SK-MEL-5 (cell line): ENCODE data around the gene C22orf31. TPM values are rescaled to one million over a fixed set of nuclear protein-coding genes. Genes with fewer than 3 reads are reported as not detected.
A peak's percentile ranks its signal among the peaks of the same experiment; 100 is the strongest.

ENCODE experiments used
- DNase-seq: peaks from one replicate; pipeline ENCODE4 v3.0.0-alpha.2; 2016; ENCODE audit warnings: low read depth, low spot score
- in situ Hi-C: cut with HindIII; loops from 2 replicates; pipeline ENCODE4 v1.10.0; 2016; ENCODE audit warnings: low sequenced_read_pairs, high pct_unique_total_duplicates, low pct_unique_long_range_greater_than_20kb
- total RNA-seq: library from RNA; depleted of rRNA; stranded (reverse); fragments of >200 nt; shearing (Covaris generic); gene quantifications from 2 replicates; pipeline ENCODE4 v1.2.3, GENCODE V29; 2014

Gene C22orf31
- total RNA-seq, 1 experiment from 2014 or later, result not detected

DNA sequence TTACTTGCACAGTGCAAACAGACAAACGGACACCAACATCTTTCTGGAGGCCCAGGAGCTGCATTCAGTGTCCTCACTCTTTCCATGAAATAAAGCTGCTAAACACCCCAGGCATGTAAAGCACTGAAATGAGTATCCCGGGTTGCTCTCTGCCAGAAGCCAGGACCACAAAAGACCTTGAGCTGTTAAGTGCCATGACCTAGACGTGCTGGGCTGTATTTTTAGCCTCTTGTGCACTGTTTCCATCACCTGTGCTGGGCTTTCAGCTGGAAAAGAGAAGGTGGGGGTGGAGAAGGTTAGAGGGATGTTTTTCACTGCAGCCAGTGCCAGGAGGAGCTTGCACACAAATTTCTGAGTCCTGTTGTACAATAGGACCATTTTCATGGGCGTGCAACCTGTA is 7.8 kb upstream of the C22orf31 start:
- in situ Hi-C loops, result no loop called here
- no peak for DNase-seq

DNA sequence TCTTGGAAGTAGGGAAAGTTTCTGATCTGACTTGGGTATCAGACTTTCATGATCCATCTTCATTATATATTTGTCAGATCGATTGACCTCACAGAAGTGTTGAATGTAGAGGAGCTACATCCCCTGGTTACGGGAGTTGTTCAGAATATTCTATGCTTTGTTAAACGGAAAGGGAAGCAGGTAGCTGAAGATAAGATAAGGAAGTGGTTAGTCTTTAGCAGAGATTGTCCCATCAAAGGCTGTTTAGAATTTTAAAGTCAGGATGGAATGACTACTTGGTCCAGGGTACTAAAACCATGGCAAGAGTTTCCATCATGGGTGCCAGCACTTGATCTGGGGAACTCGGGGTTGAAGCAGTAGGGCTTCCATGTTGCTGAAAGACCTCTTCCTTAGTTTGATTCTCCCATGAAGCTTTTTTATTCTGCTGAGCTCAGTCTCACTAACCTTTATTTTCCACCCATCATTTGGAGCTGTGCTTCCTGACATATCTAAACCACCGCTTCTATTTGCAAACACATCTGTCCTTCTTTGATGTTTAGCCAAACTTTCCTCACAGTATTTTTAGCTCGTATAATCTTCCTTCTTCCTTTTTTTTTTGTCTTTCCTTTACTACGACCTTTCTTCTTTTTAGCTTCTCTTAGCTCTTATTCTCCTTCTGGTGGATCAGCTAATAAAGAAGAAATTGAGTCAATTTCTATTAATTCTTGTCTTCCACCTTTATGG is 4.0 kb upstream of the C22orf31 start:
- no peak for DNase-seq
- in situ Hi-C loops, result no loop called here

DNA sequence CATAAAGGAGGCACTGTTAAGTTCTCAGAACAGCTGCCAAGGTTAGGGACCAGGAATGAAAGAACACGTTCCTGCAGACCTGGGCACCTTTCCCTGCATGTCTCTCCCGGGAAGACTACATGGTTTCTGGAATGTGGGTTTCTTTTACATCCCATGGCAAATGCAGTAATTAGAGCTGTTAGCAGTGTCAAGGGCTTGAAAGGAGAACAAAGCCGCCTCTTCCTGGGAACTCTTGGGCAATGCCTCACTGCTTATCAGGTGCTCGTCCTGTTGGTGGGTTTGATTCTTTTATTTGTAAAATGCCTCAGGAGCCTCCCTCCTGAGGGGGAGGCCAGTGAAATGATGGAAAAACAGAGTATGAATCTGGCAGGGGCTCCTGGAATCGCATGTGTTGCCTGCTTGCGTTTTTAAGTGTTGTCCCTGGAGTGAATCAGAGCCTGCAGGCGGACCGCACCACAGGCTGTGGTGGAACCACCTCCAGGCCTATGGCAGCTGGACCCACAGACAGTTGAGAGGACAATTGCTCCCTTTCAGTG is 723 bp upstream of the C22orf31 start:
- in situ Hi-C loops, result no loop called here
- DNase-seq, result peak; percentile 57

DNA sequence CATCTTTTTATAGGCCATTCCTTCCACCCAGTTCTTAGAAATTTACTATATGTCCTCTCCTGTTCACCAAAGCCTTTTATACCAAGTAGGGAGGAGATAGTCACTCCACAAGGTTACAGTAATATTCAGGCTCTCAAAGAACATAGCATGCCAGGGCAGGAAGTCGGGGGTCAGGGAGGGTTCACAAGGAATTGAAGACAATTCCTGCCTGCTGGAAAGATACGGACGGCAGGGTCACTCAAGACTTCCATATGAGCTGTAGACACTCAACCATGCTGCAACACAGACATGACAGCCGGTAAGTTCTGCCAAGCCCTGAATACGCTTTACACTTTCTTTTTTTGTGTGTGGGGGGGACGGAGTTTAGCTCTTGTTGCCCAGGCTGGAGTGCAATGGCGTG is 700 bp downstream of the C22orf31 start:
- no peak for DNase-seq
- in situ Hi-C loops, result no loop called here

DNA sequence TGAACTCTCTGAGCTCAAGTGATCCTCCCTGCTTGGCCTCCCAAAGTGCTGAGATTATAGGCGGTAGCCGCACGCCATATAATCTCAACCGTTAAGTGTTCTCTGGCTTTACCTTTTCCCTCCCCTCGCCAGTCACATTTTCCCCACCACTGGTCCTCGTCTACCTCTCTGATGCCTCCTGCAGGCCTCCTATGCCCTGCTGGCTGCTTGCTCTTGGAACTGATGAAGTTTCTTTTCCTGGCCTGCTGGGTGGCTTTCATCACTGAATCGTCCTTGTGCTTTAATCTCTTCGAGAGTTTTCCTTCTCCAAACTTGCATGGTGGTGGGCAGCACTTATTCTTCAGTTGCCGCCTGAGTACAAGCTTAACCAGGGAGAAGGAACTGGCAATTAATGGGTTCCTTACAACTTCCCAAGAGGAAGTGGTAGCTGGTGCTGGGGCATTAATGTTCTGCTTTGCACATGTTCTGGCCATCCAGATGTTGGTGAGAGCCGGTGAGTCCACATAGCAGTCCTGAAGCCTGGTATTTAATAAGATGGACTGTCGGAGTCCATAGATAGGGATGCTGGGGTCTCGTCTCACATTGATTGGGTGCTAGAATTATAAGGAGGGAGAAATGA is 1.3 kb downstream of the C22orf31 start:
- in situ Hi-C loops, result no loop called here

DNA sequence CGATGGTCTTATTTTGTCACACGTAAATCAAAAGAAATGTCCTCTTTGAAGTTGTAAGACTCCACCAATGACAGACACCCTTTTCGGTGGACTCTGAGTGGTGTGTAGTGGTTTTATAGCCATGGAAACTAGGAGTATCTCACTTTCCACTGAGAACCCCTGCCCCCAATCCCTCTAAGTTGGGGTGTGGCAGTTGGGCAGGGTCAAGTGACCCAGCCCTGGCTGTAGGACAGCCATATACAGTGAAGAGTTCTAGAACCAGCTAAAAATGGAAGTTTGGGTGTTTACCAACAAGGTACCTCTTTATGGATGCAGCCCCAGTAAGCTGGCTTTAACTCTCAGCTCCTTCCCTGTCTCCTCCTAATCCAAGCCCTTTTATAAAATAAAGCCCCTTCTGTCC is 5.2 kb downstream of the C22orf31 start:
- in situ Hi-C loops, result no loop called here

More for the DNA sequence above, 1.3 kb downstream of the C22orf31 start:
- no peak for DNase-seq

DNA sequence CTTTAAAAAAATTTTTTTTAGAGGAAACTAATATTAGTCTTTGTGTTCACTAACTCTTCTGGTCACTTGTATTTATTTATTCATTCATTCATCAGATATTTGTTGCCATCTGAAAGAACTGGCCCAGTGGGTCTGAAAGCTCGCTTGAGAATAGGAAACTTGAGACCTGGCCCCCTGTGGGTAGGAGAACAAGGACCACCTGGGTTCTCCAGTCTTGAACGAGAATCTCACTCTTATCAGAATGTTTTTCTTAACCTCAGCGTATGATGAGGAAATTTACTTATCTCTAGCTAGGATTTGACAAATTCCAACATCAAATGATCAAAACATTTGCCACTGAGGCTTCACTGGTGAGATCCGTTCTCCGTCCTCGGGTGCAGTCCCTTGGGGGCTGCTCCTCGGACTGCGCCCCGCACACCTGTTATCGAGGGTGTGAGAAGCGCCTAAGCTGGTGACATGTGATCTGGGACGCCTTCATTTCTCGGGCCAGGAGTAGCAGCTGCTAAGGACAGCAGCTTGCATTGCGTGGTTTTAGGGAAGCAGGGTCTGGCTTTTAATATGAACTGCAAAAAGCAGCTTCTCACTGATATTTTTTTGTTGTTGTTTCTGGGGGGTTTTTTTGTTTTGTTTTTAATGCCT is 6.3 kb downstream of the C22orf31 start:
- in situ Hi-C loops, result no loop called here
- no peak for DNase-seq

More for the DNA sequence above, 5.2 kb downstream of the C22orf31 start:
- no peak for DNase-seq

DNA sequence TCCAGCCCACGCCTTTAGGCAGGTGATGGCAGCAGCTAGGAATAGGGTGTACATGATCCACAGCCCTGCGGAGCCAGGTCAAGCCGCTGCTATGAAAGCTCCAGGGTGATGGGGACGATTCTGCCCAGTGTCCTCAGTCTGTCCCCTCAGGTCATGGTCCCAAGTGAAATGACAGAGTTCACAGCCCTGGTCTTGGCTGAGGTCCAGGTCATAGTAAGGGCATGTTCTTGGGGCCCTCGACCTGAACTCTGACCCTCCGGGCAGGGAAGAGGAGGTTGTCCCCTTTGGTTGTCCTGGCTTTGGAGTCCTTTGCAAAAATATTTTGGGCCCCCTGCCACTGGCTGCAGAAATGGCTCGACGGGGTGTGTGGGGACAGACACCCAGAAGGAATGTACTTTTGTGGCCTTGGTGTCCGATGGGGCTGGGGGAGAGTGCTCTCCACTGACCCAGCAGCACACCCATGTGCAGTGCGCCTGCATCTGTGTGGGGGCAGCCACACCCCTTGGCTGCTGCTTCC is 7.3 kb downstream of the C22orf31 start:
- no peak for DNase-seq
- in situ Hi-C loops, result no loop called here

DNA sequence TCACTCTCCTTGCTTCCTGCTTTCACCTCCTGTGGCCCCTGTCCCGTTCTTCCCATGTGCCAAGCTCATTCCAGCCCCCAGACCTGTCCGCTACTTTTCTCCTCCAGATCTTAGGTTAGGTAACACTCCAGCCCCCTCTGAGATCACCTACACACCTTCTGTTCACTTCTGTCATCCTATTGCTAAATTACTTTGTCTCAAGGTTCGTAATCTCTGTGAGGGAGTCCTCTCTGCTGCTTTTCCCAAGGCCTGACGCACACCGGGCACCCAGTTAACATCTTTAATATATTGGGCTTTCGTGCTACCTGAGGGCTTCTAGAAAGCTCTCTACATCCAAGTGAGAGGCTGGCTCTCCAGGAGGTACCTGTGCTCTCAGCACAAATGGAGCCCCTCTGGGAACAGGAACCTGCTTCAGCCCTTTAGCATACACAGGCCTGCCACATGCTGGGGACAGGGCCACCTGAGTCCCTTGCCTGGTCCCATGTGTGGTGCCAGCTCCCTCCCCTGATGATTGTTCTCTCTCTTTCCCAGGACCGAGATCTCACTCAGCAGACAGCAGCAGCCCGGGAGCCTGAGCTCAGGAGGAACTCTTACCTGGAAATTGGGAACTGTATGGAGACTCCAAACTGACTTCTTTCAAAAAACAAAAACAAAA is 8.5 kb downstream of the C22orf31 start:
- DNase-seq, result no peak
- in situ Hi-C loops, result no loop called here

DNA sequence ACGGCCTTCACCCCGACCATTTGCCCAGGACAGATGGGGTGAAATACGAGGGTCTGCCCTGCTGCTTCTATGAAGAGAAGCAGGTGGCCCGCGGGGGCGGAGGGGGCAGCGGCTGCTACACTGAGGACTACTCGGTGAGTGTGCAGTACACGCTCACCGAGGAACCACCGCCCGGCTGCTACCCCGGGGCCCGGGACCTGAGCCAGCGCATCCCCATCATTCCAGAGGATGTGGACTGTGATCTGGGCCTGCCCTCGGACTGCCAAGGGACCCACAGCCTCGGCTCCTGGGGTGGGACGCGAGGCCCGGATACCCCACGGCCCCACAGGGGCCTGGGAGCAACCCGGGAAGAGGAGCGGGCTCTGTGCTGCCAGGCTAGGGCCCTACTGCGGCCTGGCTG is 11.2 kb downstream of the C22orf31 start:
- in situ Hi-C loops, result no loop called here
- DNase-seq, result no peak

DNA sequence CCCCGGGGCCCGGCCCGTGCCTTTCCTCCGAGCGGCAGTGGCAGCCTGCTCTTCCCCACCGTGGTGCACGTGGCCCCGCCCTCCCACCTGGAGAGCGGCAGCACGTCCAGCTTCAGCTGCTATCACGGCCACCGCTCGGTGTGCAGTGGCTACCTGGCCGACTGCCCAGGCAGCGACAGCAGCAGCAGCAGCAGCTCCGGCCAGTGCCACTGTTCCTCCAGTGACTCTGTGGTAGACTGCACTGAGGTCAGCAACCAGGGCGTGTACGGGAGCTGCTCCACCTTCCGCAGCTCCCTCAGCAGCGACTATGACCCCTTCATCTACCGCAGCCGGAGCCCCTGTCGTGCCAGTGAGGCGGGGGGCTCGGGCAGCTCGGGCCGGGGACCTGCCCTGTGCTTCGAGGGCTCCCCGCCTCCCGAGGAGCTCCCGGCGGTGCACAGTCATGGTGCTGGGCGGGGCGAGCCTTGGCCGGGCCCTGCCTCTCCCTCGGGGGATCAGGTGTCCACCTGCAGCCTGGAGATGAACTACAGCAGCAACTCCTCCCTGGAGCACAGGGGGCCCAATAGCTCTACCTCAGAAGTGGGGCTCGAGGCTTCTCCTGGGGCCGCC is 11.9 kb downstream of the C22orf31 start:
- in situ Hi-C loops, result no loop called here
- no peak for DNase-seq

DNA sequence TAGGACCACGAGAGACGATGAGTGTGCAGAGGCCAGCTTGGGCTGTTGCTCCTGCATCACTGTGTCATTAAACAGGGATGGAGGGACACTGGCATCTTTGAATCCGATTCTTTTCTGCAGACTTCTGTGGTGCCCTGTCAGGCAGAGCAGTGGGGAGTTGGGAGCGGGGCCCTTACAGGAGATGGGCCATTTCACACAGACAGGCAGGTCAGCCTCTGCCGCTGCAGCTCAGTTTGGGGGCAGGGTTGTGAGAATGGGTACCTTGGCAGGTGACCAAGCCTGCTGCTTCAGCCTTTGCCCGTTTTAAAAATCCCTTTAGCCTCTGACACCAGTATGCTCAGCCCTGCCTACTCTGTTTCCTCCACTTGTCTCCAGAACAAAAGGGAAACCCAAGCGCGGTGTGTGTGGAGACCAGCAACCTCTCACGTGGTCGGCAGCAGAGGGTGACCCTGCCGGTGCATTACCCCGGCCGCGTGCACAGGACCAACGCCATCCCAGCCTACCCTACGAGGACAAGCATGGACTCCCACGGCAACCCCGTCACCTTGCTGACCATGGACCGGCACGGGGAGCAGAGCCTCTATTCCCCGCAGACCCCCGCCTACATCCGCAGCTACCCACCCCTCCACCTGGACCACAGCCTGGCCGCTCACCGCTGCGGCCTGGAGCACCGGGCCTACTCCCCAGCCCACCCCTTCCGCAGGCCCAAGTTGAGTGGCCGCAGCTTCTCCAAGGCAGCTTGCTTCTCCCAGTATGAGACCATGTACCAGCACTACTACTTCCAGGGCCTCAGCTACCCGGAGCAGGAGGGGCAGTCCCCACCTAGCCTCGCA is 12.6 kb downstream of the C22orf31 start:
- in situ Hi-C loops, result no loop called here
- DNase-seq, result no peak

DNA sequence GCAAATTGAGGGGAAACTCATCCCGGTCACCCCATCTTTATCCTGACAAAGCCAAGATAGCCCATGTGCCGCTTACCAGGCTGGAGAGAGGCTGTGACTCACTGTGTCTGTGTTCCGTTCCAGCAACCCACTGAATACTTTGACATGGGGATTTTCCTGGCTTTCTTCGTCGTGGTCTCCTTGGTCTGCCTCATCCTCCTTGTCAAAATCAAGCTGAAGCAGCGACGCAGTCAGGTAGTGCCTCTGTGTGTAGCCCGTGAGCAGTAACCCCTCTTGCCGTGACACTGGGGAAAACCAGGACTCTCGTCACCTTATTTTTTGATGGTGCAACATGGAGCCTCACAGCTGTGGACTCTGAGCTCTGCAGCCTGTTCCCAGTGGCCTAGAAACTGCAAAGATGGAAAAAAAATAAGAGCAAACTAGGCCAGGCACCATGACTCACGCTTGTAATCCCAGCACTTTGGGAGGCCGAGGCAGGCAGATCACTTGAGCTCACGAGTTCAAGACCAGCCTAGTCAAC is 16.9 kb downstream of the C22orf31 start:
- no peak for DNase-seq
- in situ Hi-C loops, result no loop called here

DNA sequence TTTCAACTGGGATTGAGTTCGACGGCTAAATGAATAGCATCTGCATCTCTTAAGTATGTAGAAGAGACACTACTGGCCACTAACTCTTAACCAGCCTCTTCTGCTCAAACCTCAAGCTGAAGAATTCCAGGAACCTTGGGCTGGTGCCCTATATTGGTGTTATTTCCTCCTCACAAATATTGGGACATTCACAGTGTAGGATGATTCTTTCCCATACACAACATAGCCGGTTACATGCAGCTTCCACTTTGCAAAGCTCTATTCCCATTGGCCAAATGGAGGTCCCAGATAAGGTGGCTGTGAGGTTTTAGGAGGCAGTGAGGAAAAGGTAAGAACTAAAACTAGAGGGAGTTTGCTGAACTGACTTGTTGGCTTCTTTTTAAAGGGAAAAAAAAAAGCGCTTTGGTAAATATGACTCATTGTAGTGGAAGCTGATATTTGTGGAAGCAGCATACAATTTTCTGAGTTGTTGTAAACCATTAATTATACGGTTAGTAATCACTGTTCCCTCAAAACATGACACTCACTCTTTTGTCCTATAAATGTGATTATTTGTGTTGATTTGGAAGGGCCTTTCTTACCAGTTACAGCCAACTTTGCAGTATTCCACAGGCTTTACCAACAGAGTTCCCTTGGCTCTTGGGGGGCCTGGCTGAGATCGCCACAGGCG is 17.6 kb downstream of the C22orf31 start:
- in situ Hi-C loops, result no loop called here
- DNase-seq, result no peak

DNA sequence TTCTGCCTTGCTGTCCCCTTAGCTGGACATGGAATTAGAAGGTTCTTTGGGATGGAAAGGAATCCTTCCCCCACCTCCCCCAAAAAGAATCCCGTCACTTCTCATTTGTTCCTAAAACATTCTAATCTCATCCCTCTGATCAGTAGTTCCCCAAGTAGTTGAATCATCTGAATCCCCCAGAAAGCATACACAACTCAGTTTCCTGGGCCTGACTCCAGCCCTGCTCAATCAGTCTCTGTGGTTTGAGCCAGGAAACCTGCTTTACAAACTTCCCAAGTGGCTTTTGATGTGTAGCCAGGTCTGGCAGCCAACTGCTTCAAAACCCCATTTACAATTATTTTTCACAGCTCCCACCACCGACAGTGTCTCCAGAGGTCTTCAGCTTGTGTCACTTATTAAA is 20.2 kb downstream of the C22orf31 start:
- DNase-seq, result no peak

More for the DNA sequence above, 20.2 kb downstream of the C22orf31 start:
- in situ Hi-C loops, result no loop called here
